Endothelial cell of umbilical vein (primary cell): ENCODE results near the gene PON2. TPM values are rescaled to one million over a fixed set of nuclear protein-coding genes. Genes with fewer than 3 reads are reported as not detected.

Experiments used
- BruUV-seq: library from RNA; stranded (reverse); fragments of 400-500 nt; replicated peaks from 2 replicates; lab custom pipeline; 2021; lab: Mats Ljungman, UMichigan
- CTCF ChIA-PET: fragments of 300-600, 350-600 bp; sonication (Branson Sonifier 250); formaldehyde crosslinking; loops from one replicate; lab custom pipeline; 2021; ENCODE audit warnings: antibody characterized with exemption, inconsistent platforms; lab: Charles Lee
- POLR2A ChIA-PET: fragments of 300-600, 350-600 bp; sonication (Branson Sonifier 250); formaldehyde crosslinking; loops from one replicate; lab custom pipeline; 2021; ENCODE audit warnings: antibody characterized with exemption, inconsistent platforms; lab: Charles Lee
- DNase-seq: peaks from one replicate; pipeline ENCODE4 v3.0.0-alpha.2; 2011; ENCODE audit warnings: low read depth, low spot score
- FAIRE-seq: peaks from 2 replicates; lab custom pipeline; 2011; peaks lifted over from hg19 to GRCh38; lab: Jason Lieb, UNC
- H2AFZ ChIP-seq: 2 replicates; pipeline ENCODE4 v1.6.0; 2012; ENCODE audit warnings: low read depth, low read length, control low read depth, inconsistent platforms
- H3K27ac ChIP-seq: 2 replicates; pipeline ENCODE4 v1.5.1; 2011; ENCODE audit warnings: low read depth, mild to moderate bottlenecking, control low read depth, low read length, moderate library complexity; ENCODE audit not compliant: insufficient read depth
- H3K27me3 ChIP-seq, 2 experiments: 2 replicates each; pipeline versions ENCODE4 v1.6.0 to v1.6.1; 2011; ENCODE audit warnings: low read length in 2 of 2, mixed read lengths in 1 of 2; ENCODE audit not compliant: control insufficient read depth in 2 of 2, insufficient read depth in 2 of 2
- H3K36me3 ChIP-seq, 2 experiments: 2 replicates in 1 of 2; 3 replicates in 1 of 2; pipeline ENCODE4 v1.5.1; 2011; ENCODE audit warnings: low read length in 2 of 2, mild to moderate bottlenecking in 1 of 2, moderate library complexity in 1 of 2; ENCODE audit not compliant: control insufficient read depth in 2 of 2, insufficient read depth in 2 of 2; ENCODE audit errors: extremely low read depth in 1 of 2
- H3K4me1 ChIP-seq: 3 replicates; pipeline ENCODE4 v1.5.1; 2011; ENCODE audit warnings: mild to moderate bottlenecking, low read length; ENCODE audit not compliant: control insufficient read depth, insufficient read depth; ENCODE audit errors: extremely low read depth
- H3K4me2 ChIP-seq: 2 replicates; pipeline ENCODE4 v1.6.1; 2011; ENCODE audit warnings: low read length, control low read depth, mixed read lengths; ENCODE audit not compliant: insufficient read depth
- H3K4me3 ChIP-seq, 3 experiments: fragments of 200-600 bp in 1 of 3; sonication (generic), shearing (Covaris generic) in 1 of 3; replicated peaks in 1 of 3; 2 replicates each; pipeline ENCODE4 v1.5.1; 2011 to 2016; ENCODE audit warnings: control low read depth in 3 of 3, low read length in 3 of 3, mild to moderate bottlenecking in 2 of 3, inconsistent platforms in 1 of 3, low read depth in 1 of 3, moderate library complexity in 1 of 3; ENCODE audit not compliant: insufficient read depth in 1 of 3
- H3K79me2 ChIP-seq: 2 replicates; pipeline ENCODE4 v1.6.0; 2012; ENCODE audit warnings: low read length, inconsistent platforms; ENCODE audit not compliant: control insufficient read depth, insufficient read depth
- H3K9ac ChIP-seq: replicated peaks from 2 replicates; pipeline ENCODE3; 2011; ENCODE audit warnings: low read length, control low read depth; ENCODE audit not compliant: insufficient read depth; ENCODE audit errors: extremely low read depth
- H3K9me1 ChIP-seq: replicated peaks from 3 replicates; pipeline ENCODE4 v1.6.0; 2011; ENCODE audit warnings: mild to moderate bottlenecking, low read length; ENCODE audit not compliant: control insufficient read depth, insufficient read depth; ENCODE audit errors: extremely low read depth
- H3K9me3 ChIP-seq: replicated peaks from 2 replicates; pipeline ENCODE4 v1.5.1; 2012; ENCODE audit warnings: low read length, inconsistent platforms; ENCODE audit not compliant: control insufficient read depth, insufficient read depth
- H4K20me1 ChIP-seq: replicated peaks from 2 replicates; pipeline ENCODE3; 2011; ENCODE audit warnings: mild to moderate bottlenecking, low read length; ENCODE audit not compliant: control insufficient read depth, insufficient read depth; ENCODE audit errors: extremely low read depth
- EZH2 ChIP-seq: IDR thresholded peaks from 2 replicates; pipeline ENCODE4 v1.6.1; 2012; ENCODE audit warnings: borderline replicate concordance, low read depth, mild to moderate bottlenecking, moderate library complexity, low read length, inconsistent platforms; ENCODE audit not compliant: severe bottlenecking
- FOS ChIP-seq: IDR thresholded peaks from 2 replicates; pipeline ENCODE4 v1.6.1; 2011; ENCODE audit warnings: mild to moderate bottlenecking, low read length, moderate library complexity, borderline replicate concordance; ENCODE audit not compliant: insufficient read depth
- GATA2 ChIP-seq: IDR thresholded peaks from 2 replicates; pipeline ENCODE4 v1.7.0; 2011; ENCODE audit warnings: low read depth, mild to moderate bottlenecking, moderate library complexity, mixed read lengths, low read length; ENCODE audit not compliant: insufficient read length, insufficient read depth
- JUN ChIP-seq: IDR thresholded peaks from 2 replicates; pipeline ENCODE4 v1.6.1; 2011; ENCODE audit warnings: borderline replicate concordance, low read depth; ENCODE audit not compliant: insufficient read length, insufficient read depth
- MYC ChIP-seq: IDR thresholded peaks from one replicate; pipeline ENCODE4 v1.6.1; 2011; ENCODE audit warnings: mild to moderate bottlenecking, low read depth, low read length
- POLR2A ChIP-seq: IDR thresholded peaks from 2 replicates; pipeline ENCODE4 v1.6.1; 2012; ENCODE audit warnings: low read depth, mild to moderate bottlenecking, control low read depth, low read length
- POLR2AphosphoS5 ChIP-seq: IDR thresholded peaks from 2 replicates; pipeline ENCODE4 v1.6.1; 2012; ENCODE audit warnings: low read depth, mild to moderate bottlenecking, control low read depth, low read length, moderate library complexity; ENCODE audit not compliant: insufficient read depth
- dilution Hi-C: fragments of 300-500 bp; cut with MboI; formaldehyde crosslinking; loops from one replicate; pipeline ENCODE4 v1.15.0; 2019; ENCODE audit warnings: low sequenced_read_pairs; ENCODE audit not compliant: extremely low pct_ligation_motif_present
- intact Hi-C: fragments of 100-400 bp; cut with micrococcal nuclease; formaldehyde crosslinking; loops from one replicate; pipeline ENCODE4 v1.10.0; 2022
- polyA plus RNA-seq, 4 experiments: library from polyadenylated mRNA; depleted of rRNA in 3 of 4; stranded (reverse) in 3 of 4; unstranded in 1 of 4; fragments of >200 nt; gene quantifications; 2 replicates each; pipeline versions ENCODE4 v1.2.1 to v1.2.3, GENCODE V29; 2011 to 2012; ENCODE audit warnings: missing spikeins in 1 of 4
- total RNA-seq: library from RNA; stranded (reverse); gene quantifications from 2 replicates; pipeline ENCODE4 v1.2.3, GENCODE V29; 2021
- TF ChIP-seq, protein P1 (sequence below): IDR thresholded peaks from 2 replicates; pipeline ENCODE4 v1.6.1; 2011; ENCODE audit not compliant: insufficient read depth, insufficient read length
- TF ChIP-seq, protein P2 (sequence below), 2 donors: IDR thresholded peaks; 1 replicate in 1 of 2; 2 replicates in 1 of 2; pipeline ENCODE4 v1.5.1; 2011; ENCODE audit warnings: low read length in 2 of 2, mild to moderate bottlenecking in 2 of 2, moderate library complexity in 2 of 2, control low read depth in 1 of 2, inconsistent platforms in 1 of 2, low read depth in 1 of 2; ENCODE audit not compliant: insufficient read depth in 1 of 2; ENCODE audit errors: extremely low read depth in 1 of 2

The PON2 gene
- total and polyA plus RNA-seq, 2 donors (not counting 3 experiments of a cell fraction or from before 2014, with no cell fraction given) = 110 to 125 TPM

- Histone ChIP-seq H3K9me3 (no peaks in the 10 kb centered on the region), H3K36me3 (no peaks in the 10 kb centered on the region), H2AFZ (no peak overlapping the region), H4K20me1 (no peaks in the 10 kb centered on the region), H3K4me1 (peaks cover 30% of the 10 kb centered on the region), H3K4me2 (no peak overlapping the region), H3K27ac (no peak overlapping the region), H3K9ac (no peak overlapping the region), H3K9me1 (no peaks in the 10 kb centered on the region), H3K27me3 (peaks cover 2 to 6% of the 10 kb centered on the region in 2 experiments), H3K4me3 (no peak overlapping the region), H3K79me2 (no peaks in the 10 kb centered on the region)
- ChIA-PET POLR2A (no interaction called here), CTCF (interaction anchor here (0.6 to 1.7 kb wide), 5 partner anchors 12 to 1024 kb away, joined by 3 to 6 read pairs (median 4); no protein-coding TSS in a partner anchor)
- no peak for DNase-seq
- BruUV-seq = no TSS peak
- dilution Hi-C loops (no loop called here), intact Hi-C loops (no loop called here)
- no peak for FAIRE-seq
- TF ChIP-seq GATA2 = no peak
- no peak for TF ChIP-seq EZH2
- no peak for TF ChIP-seq FOS
- no peak for TF ChIP-seq MYC
- TF ChIP-seq JUN = no peak
- TF ChIP-seq POLR2AphosphoS5 = no peak
- TF ChIP-seq POLR2A = no peak
- TF ChIP-seq, protein P1, sequence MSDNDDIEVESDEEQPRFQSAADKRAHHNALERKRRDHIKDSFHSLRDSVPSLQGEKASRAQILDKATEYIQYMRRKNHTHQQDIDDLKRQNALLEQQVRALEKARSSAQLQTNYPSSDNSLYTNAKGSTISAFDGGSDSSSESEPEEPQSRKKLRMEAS = no peak
- TF ChIP-seq, protein P2, sequence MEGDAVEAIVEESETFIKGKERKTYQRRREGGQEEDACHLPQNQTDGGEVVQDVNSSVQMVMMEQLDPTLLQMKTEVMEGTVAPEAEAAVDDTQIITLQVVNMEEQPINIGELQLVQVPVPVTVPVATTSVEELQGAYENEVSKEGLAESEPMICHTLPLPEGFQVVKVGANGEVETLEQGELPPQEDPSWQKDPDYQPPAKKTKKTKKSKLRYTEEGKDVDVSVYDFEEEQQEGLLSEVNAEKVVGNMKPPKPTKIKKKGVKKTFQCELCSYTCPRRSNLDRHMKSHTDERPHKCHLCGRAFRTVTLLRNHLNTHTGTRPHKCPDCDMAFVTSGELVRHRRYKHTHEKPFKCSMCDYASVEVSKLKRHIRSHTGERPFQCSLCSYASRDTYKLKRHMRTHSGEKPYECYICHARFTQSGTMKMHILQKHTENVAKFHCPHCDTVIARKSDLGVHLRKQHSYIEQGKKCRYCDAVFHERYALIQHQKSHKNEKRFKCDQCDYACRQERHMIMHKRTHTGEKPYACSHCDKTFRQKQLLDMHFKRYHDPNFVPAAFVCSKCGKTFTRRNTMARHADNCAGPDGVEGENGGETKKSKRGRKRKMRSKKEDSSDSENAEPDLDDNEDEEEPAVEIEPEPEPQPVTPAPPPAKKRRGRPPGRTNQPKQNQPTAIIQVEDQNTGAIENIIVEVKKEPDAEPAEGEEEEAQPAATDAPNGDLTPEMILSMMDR (IDR thresholded peaks at IDR 0.05; ENCODE audit: extremely low read depth in 1 of 2, insufficient read depth in 1 of 2, low read depth in 1 of 2, low read length in 2 of 2) = no peak
Observed at GRCh38 chr7:95473276-95473985, 38.6 kb upstream of the PON2 start.
